GM13976 (cell line): ENCODE measurements around the gene ARMH2.

ENCODE experiments used
- DNase-seq: peaks from one replicate; pipeline ENCODE4 v3.0.0; 2012; ENCODE audit warnings: low spot score
- in situ Hi-C: fragments of 300-500 bp; cut with MboI; formaldehyde crosslinking; loops from one replicate; pipeline ENCODE4 v1.12.0; 2022; ENCODE audit warnings: low sequenced_read_pairs, mixed read lengths, inconsistent platforms; ENCODE audit not compliant: unreplicated experiment
- TF ChIP-seq, protein P1 (sequence below): IDR thresholded peaks from 2 replicates; pipeline ENCODE4 v1.5.1; 2012; ENCODE audit warnings: borderline replicate concordance, mild to moderate bottlenecking; ENCODE audit not compliant: insufficient read depth; ENCODE audit errors: extremely low read depth, missing control alignments, control extremely low read depth

The ARMH2 gene

GRCh38 chr6:24802271-24803059 lies 3.7 kb upstream of the ARMH2 start:
- no peak for DNase-seq
- in situ Hi-C loops, result no loop called here
- TF ChIP-seq, protein P1, sequence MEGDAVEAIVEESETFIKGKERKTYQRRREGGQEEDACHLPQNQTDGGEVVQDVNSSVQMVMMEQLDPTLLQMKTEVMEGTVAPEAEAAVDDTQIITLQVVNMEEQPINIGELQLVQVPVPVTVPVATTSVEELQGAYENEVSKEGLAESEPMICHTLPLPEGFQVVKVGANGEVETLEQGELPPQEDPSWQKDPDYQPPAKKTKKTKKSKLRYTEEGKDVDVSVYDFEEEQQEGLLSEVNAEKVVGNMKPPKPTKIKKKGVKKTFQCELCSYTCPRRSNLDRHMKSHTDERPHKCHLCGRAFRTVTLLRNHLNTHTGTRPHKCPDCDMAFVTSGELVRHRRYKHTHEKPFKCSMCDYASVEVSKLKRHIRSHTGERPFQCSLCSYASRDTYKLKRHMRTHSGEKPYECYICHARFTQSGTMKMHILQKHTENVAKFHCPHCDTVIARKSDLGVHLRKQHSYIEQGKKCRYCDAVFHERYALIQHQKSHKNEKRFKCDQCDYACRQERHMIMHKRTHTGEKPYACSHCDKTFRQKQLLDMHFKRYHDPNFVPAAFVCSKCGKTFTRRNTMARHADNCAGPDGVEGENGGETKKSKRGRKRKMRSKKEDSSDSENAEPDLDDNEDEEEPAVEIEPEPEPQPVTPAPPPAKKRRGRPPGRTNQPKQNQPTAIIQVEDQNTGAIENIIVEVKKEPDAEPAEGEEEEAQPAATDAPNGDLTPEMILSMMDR, result no peak

- DNase-seq, result no peak
- in situ Hi-C loops, result no loop called here
- TF ChIP-seq, protein P1, result no peak
These were observed 811 bp upstream of the ARMH2 start for GRCh38 chr6:24799541-24799915.

- TF ChIP-seq, protein P1, result no peak
- in situ Hi-C loops, result no loop called here
- DNase-seq, result no peak
These were observed 1.0 kb downstream of the ARMH2 start for GRCh38 chr6:24797596-24798216.

- DNase-seq, result no peak
- in situ Hi-C loops, result no loop called here
- TF ChIP-seq, protein P1, result no peak
These were observed 2.0 kb downstream of the ARMH2 start for GRCh38 chr6:24796616-24797290.

DNA sequence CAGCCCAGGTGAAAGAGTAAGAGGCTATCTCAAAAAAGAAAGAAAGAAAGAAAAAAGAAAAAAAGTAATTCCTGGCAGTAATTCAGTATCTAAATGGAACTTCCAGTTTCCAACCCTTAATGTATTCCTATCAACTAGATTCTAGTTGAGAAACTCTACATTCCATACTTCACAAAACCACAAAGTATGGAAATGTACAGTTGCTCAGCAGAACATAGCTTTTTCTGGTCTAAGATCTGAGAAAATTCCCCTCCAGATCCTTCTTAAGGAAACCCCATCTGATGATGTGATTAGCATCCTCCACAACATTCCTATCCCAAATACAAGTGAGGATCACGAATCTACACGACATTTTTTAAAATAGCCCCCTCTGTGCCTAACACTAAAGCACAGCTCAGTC lies 3.6 kb downstream of the ARMH2 start:
- in situ Hi-C loops, result no loop called here
- TF ChIP-seq, protein P1, result no peak
- no peak for DNase-seq

- in situ Hi-C loops, result no loop called here
- no peak for DNase-seq
- TF ChIP-seq, protein P1, result no peak
These were observed 10.6 kb downstream of the ARMH2 start for GRCh38 chr6:24788031-24788665.
